ENCODE data around the gene MSL2. TPM values are rescaled to one million over a fixed set of nuclear protein-coding genes. Genes with fewer than 3 reads are reported as not detected.

MSL2 gene
- total and polyA plus RNA-seq, 11 donors, result 3.8 to 29.0 (median 19.1) TPM

- Histone ChIP-seq H3K4me1 (peaks cover 5 to 92% (median 57%) of the 10 kb centered on the region in 12 donors), H3K27ac (no peak overlapping the region)
Observed at GRCh38 chr3:136186344-136186743, 9.8 kb downstream of the MSL2 start.

DNA sequence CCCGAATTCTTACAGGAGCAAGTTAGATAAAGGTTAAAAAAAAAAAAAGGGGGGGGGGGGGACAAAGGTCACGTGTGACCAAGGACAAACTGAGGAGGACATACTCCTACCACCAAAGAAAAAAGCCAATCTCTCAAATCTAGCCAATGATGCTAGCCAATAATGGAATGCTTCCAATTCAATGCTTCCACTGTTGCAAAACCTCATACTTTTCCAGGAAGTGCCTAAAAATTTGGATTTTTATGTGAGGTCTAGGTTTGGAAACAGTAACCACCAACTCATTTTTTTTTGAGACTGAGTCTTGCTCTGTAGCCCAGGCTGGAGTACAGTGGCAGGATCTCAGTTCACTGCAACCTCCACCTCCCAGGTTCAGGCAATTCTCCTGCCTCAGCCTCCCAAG lies 11.4 kb downstream of the MSL2 start:
- Histone ChIP-seq H3K4me1 (peaks cover 5 to 87% (median 53%) of the 10 kb centered on the region in 12 donors), H3K27me3 (no peaks in the 10 kb centered on the region), H3K27ac (no peak overlapping the region), H3K4me3 (no peak overlapping the region), H3K36me3 (no peaks in the 10 kb centered on the region), H3K9me3 (no peaks in the 10 kb centered on the region)
- WGBS, 4 donors, result 50 to 74% (median 62%) methylated on average over 2 of the region's 2 CpGs
- ATAC-seq (peak in 1 of 4 donors; percentile 34), DNase-seq (no peak)
- intact Hi-C loops (cut with DNase I), result no loop called here
- TF ChIP-seq POLR2A (IDR thresholded peaks at IDR 0.05), result no peak
- TF ChIP-seq CTCF (IDR thresholded peaks at IDR 0.05), result no peak

More at GRCh38 chr3:136186344-136186743, 9.8 kb downstream of the MSL2 start:
- ATAC-seq (peak in 2 of 4 donors; percentile 28 to 55), DNase-seq (peak in 1 of 5 donors; percentile 37)
- intact Hi-C loops (cut with DNase I), result no loop called here
- TF ChIP-seq POLR2A (IDR thresholded peaks at IDR 0.05) (no peak), CTCF (IDR thresholded peaks at IDR 0.05) (no peak)
- no peaks in the 10 kb centered on the region for H3K36me3 ChIP-seq
- no peaks in the 10 kb centered on the region for H3K9me3 ChIP-seq
- WGBS, 4 donors, result 49 to 60% (median 54%) methylated on average over 3 of the region's 3 CpGs
- no peaks in the 10 kb centered on the region for H3K27me3 ChIP-seq
- no peak overlapping the region for H3K4me3 ChIP-seq

DNA sequence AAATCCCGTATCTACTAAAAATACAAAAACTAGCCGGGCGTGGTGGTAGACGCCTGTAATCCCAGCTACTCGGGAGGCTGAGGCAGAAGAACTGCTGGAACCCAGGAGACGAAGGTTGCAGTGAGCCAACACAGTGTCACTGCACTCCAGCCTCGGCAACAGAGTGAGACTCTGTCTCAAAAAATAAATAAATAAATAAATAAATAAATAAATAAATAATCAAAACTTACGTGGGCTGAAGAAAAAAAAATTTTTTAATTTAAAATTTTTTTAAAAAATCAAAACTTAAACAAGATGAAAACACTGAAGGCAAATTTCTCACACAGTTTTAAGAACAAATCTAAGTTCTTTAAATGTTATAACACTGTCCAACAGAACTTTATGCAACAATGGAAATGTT lies 14.4 kb downstream of the MSL2 start:
- ATAC-seq, result no peak
- no peaks in the 10 kb centered on the region for H3K9me3 ChIP-seq
- peaks cover 5 to 83% (median 45%) of the 10 kb centered on the region in 12 donors for H3K4me1 ChIP-seq
- TF ChIP-seq CTCF (IDR thresholded peaks at IDR 0.05), result no peak
- no peak for TF ChIP-seq POLR2A (IDR thresholded peaks at IDR 0.05)
- H3K36me3 ChIP-seq, result no peaks in the 10 kb centered on the region
- H3K27me3 ChIP-seq, result no peaks in the 10 kb centered on the region
- no peak for DNase-seq
- H3K4me3 ChIP-seq, result no peak overlapping the region
- WGBS, 4 donors, result 90 to 93% (median 92%) methylated on average over 8 of the region's 8 CpGs
- no peak overlapping the region for H3K27ac ChIP-seq
- intact Hi-C loops (cut with DNase I), result no loop called here

GRCh38 chr3:136177876-136178275 lies 18.3 kb downstream of the MSL2 start:
- intact Hi-C loops (cut with DNase I), result no loop called here
- Histone ChIP-seq H3K36me3 (no peaks in the 10 kb centered on the region), H3K27ac (no peak overlapping the region), H3K9me3 (no peaks in the 10 kb centered on the region), H3K4me1 (peaks cover 0 to 82% (median 52%) of the 10 kb centered on the region in 12 donors), H3K27me3 (no peaks in the 10 kb centered on the region), H3K4me3 (no peak overlapping the region)
- no peak for DNase-seq
- ATAC-seq, result no peak
- TF ChIP-seq CTCF (IDR thresholded peaks at IDR 0.05) (no peak), POLR2A (IDR thresholded peaks at IDR 0.05) (no peak)
- 60 to 71% (median 66%) methylated on average over 4 of the region's 4 CpGs for WGBS, 4 donors
